Stimulated activated CD8-positive, alpha-beta memory T cell treated with anti-CD3 and anti-CD28 coated beads, Interleukin-2, amount 100 ng/mL, for 1 hour (primary cell): ENCODE data around the gene TOM1L1.

Source experiments
- DNase-seq, 2 donors: peaks; one replicate each; pipeline ENCODE4 v3.0.0-alpha.2; 2020; ENCODE audit warnings: low read depth in 2 of 2

Gene TOM1L1

GRCh38 chr17:54899201-54899600 is 1.5 kb upstream of the TOM1L1 start:
- DNase-seq: no peak

- DNase-seq: no peak
Measured at GRCh38 chr17:54899721-54900456, 763 bp upstream of the TOM1L1 start.

- no peak for DNase-seq
Measured at GRCh38 chr17:54901230-54901822, 674 bp downstream of the TOM1L1 start.

GRCh38 chr17:54902017-54902416 is 1.4 kb downstream of the TOM1L1 start:
- DNase-seq: no peak

GRCh38 chr17:54902611-54903010 is 2.0 kb downstream of the TOM1L1 start:
- DNase-seq: no peak

GRCh38 chr17:54903375-54903774 is 2.7 kb downstream of the TOM1L1 start:
- DNase-seq: no peak

GRCh38 chr17:54906683-54907082 is 6.0 kb downstream of the TOM1L1 start:
- DNase-seq: no peak

GRCh38 chr17:54907376-54907775 is 6.7 kb downstream of the TOM1L1 start:
- no peak for DNase-seq

- no peak for DNase-seq
Measured at GRCh38 chr17:54909766-54910165, 9.1 kb downstream of the TOM1L1 start.

GRCh38 chr17:54916721-54917120 is 16.1 kb downstream of the TOM1L1 start:
- DNase-seq: no peak

GRCh38 chr17:54919425-54919824 is 18.8 kb downstream of the TOM1L1 start:
- no peak for DNase-seq

- no peak for DNase-seq
Measured at GRCh38 chr17:54920819-54921218, 20.2 kb downstream of the TOM1L1 start.

- DNase-seq: no peak
Measured at GRCh38 chr17:54924405-54924804, 23.8 kb downstream of the TOM1L1 start.

GRCh38 chr17:54927525-54927924 is 26.9 kb downstream of the TOM1L1 start:
- DNase-seq: no peak

- no peak for DNase-seq
Measured at GRCh38 chr17:54932711-54933110, 32.1 kb downstream of the TOM1L1 start.

- no peak for DNase-seq
Measured at GRCh38 chr17:54933921-54934320, 33.3 kb downstream of the TOM1L1 start.

- no peak for DNase-seq
Measured at GRCh38 chr17:54935471-54935870, 34.8 kb downstream of the TOM1L1 start.

- DNase-seq: no peak
Measured at GRCh38 chr17:54937018-54937417, 36.4 kb downstream of the TOM1L1 start.

GRCh38 chr17:54937426-54937825 is 36.8 kb downstream of the TOM1L1 start:
- no peak for DNase-seq

GRCh38 chr17:54941285-54941684 is 40.6 kb downstream of the TOM1L1 start:
- no peak for DNase-seq

- DNase-seq: no peak
Measured at GRCh38 chr17:54944796-54945195, 44.1 kb downstream of the TOM1L1 start.

- DNase-seq: no peak
Measured at GRCh38 chr17:54945231-54945630, 44.6 kb downstream of the TOM1L1 start.

GRCh38 chr17:54945671-54946070 is 45.0 kb downstream of the TOM1L1 start:
- DNase-seq: no peak

GRCh38 chr17:54947396-54947795 is 46.7 kb downstream of the TOM1L1 start:
- DNase-seq: no peak
